Heart left ventricle (tissue), 16 donors: ENCODE data around the gene CEP112. TPM values are rescaled to one million over a fixed set of nuclear protein-coding genes. Genes with fewer than 3 reads are reported as not detected.

Experiments used
- ATAC-seq, 4 donors: fragments of 200-7000 bp; cut with Tn5 transposase; one replicate each; pipeline ENCODE4 v1.9.1; 2020 to 2022; ENCODE audit warnings: moderate library complexity in 4 of 4, mild to moderate bottlenecking in 3 of 4, moderate number of reproducible peaks in 1 of 4
- DNase-seq, 5 donors: peaks; one replicate each; pipeline ENCODE4 v3.0.0-alpha.2; 2020
- H3K27ac ChIP-seq, 12 donors: fragments of 200-600 bp; sonication (generic) in 4 of 12; one replicate each; pipeline versions ENCODE4 v1.5.0 to v1.8.0; 2016 to 2022; ENCODE audit warnings: mild to moderate bottlenecking in 2 of 12
- H3K27me3 ChIP-seq, 9 donors: fragments of 200-600 bp; sonication (generic) in 2 of 9; one replicate each; pipeline versions ENCODE4 v1.5.1 to v1.8.0; 2016 to 2022; ENCODE audit warnings: mild to moderate bottlenecking in 3 of 9
- H3K36me3 ChIP-seq, 9 donors: fragments of 200-600 bp; sonication (generic) in 2 of 9; one replicate each; pipeline versions ENCODE4 v1.5.0 to v1.8.0; 2018 to 2022; ENCODE audit warnings: mild to moderate bottlenecking in 2 of 9
- H3K4me1 ChIP-seq, 12 donors: fragments of 200-600 bp; sonication (generic) in 4 of 12; one replicate each; pipeline versions ENCODE4 v1.5.0 to v1.8.0; 2016 to 2022; ENCODE audit warnings: mild to moderate bottlenecking in 3 of 12
- H3K4me3 ChIP-seq, 12 donors: fragments of 200-600 bp; sonication (generic) in 4 of 12; one replicate each; pipeline versions ENCODE4 v1.5.0 to v1.8.0; 2017 to 2022; ENCODE audit warnings: mild to moderate bottlenecking in 9 of 12, moderate library complexity in 4 of 12
- H3K9me3 ChIP-seq, 12 donors: fragments of 200-600 bp; sonication (generic) in 4 of 12; one replicate each; pipeline versions ENCODE4 v1.5.0 to v1.8.0; 2016 to 2022; ENCODE audit warnings: mild to moderate bottlenecking in 1 of 12
- POLR2A ChIP-seq, 2 donors: fragments of 450-650 bp; IDR thresholded peaks; one replicate each; pipeline ENCODE4 v1.6.1; 2017; ENCODE audit warnings: antibody characterized with exemption in 2 of 2, mild to moderate bottlenecking in 2 of 2, moderate library complexity in 2 of 2
- WGBS, 4 donors: extraction: QIAGEN DNeasy Blood & Tissue Kit in 2 of 4; methylation state at CpG; one replicate each; pipeline versions ENCODE4 v1.1.5 to v1.1.7; 2013 to 2018; 5-methylcytosine and 5-hydroxymethylcytosine counted together
- intact Hi-C, 10 donors: fragments of 100-400 bp; cut with DNase I; formaldehyde crosslinking; loops; one replicate each; pipeline versions ENCODE4 v1.11.1 to v1.14.2; 2022
- polyA plus RNA-seq, 2 donors: library from polyadenylated mRNA; stranded (reverse); fragments of 200-250 nt; gene quantifications; one replicate each; pipeline ENCODE4 v1.2.3, GENCODE V29; 2013
- total RNA-seq, 9 donors: library from RNA; depleted of rRNA in 2 of 9; stranded (reverse); fragments of >200 nt in 2 of 9; fragmentation: NEBNext Ultra II Directional in 3 of 9; extraction: Animal tissue kit (Norgen Biotek cat#: 25700) in 3 of 9; gene quantifications; one replicate each; pipeline versions ENCODE4 v1.1.0 to v1.2.4, GENCODE V29; 2016 to 2023
- TF ChIP-seq, protein P1 (sequence below), 12 donors: fragments of 200-600 bp; sonication (generic) in 4 of 12; IDR thresholded peaks; one replicate each; pipeline versions ENCODE4 v1.5.0 to v1.8.0; 2018 to 2022; ENCODE audit warnings: antibody characterized with exemption in 12 of 12, mild to moderate bottlenecking in 5 of 12
- donor health status: ischemic (EF 13 %, LVEDD 7.1; RV severe dilation, severe dysfunction).
- donor health status: healthy with polysubstance abuse.
- donor health status: DM: no; HTN: yes; CAD: no.
- donor health status: DM: no; HTN: no; CAD: no.
- donor health status: ischemic (EF 25% LVEDD 6.9; RV normal size, moderate dysfunction).
- donor health status: ischemic (EF 25% LVEDD 5.7; RV mildly dilated, moderate dysfunction).
- donor health status: healthy.
- donor health status: DM: yes; HTN: yes; CAD: no.
- donor health status: ischemic (EF 35%, LVEDD 5.7; RV mildly dilated, moderate dysfunction).
- donor health status: nonischemic (EF 11% LVEDD 7.7; RV severe dilation, severe dysfunction).
- donor health status: DM: yes; HTN: yes; CAD: no.
- donor health status: PGD.
- donor health status: ischemic (EF 29% LVEDD 5.4; RV normal size, mild dysfunction).
- donor health status: nonischemic (EF 23%, LVEDD 6.1; RV moderate dilation, normal function).

CEP112 gene
- total and polyA plus RNA-seq, 11 donors, result 5.5 to 28.3 (median 14.3) TPM

DNA sequence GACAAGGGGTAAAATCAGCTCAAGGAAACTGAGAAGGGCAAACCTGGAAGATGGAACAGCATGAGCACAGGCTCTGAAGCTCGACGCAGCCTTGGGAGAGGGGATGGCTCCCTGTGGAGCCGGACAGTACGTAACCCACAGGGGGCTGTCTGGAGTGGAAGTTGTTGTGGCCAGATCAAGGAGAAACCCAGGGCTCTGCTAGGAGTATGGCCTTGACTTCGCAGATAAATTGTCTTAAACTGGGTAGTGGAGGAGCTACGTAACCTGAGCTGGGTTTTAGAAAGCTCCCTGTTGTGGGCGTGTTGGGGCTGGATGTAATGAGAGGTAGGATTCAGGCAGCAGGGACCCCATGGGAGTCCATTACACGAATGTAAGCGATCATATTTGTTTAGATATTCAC is 605.0 kb downstream of the CEP112 start:
- Histone ChIP-seq H3K27ac (no peak overlapping the region), H3K4me1 (peaks cover 0 to 38% (median 23%) of the 10 kb centered on the region in 12 donors), H3K27me3 (no peaks in the 10 kb centered on the region), H3K4me3 (no peak overlapping the region), H3K36me3 (no peaks in the 10 kb centered on the region), H3K9me3 (no peaks in the 10 kb centered on the region)
- WGBS, 4 donors, result 89 to 90% (median 89%) methylated on average over 9 of the region's 9 CpGs
- ATAC-seq, result no peak
- intact Hi-C loops, result no loop called here
- no peak for DNase-seq
- TF ChIP-seq POLR2A (IDR thresholded peaks at IDR 0.05), result no peak
- TF ChIP-seq, protein P1, sequence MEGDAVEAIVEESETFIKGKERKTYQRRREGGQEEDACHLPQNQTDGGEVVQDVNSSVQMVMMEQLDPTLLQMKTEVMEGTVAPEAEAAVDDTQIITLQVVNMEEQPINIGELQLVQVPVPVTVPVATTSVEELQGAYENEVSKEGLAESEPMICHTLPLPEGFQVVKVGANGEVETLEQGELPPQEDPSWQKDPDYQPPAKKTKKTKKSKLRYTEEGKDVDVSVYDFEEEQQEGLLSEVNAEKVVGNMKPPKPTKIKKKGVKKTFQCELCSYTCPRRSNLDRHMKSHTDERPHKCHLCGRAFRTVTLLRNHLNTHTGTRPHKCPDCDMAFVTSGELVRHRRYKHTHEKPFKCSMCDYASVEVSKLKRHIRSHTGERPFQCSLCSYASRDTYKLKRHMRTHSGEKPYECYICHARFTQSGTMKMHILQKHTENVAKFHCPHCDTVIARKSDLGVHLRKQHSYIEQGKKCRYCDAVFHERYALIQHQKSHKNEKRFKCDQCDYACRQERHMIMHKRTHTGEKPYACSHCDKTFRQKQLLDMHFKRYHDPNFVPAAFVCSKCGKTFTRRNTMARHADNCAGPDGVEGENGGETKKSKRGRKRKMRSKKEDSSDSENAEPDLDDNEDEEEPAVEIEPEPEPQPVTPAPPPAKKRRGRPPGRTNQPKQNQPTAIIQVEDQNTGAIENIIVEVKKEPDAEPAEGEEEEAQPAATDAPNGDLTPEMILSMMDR (IDR thresholded peaks at IDR 0.05), result no peak

Other genes starting within 250 kb of the CEP112 start
- under 1 TPM in 1 of 9 donors, not detected in 8; 0.30 TPM for gene APOH, start 37.3 kb upstream of the CEP112 start, total RNA-seq
- under 1 TPM in 1 of 2 donors, not detected in 1; 0.15 TPM for gene APOH, start 37.3 kb upstream of the CEP112 start, polyA plus RNA-seq
- gene PRKCA, start 110.5 kb upstream of the CEP112 start, total RNA-seq, result 10 to 100 TPM in 6 of 9 donors, 1 to 10 TPM in 3; 4.8 to 26.8 (median 16.9) TPM
- 1 to 10 TPM; 3.4 to 3.7 TPM for gene PRKCA, start 110.5 kb upstream of the CEP112 start, polyA plus RNA-seq